K562 (cell line): ENCODE results near the gene TFF2. TPM values are rescaled to one million over a fixed set of nuclear protein-coding genes. Genes with fewer than 3 reads are reported as not detected.

Experiments used
- DEAF1 ChIP-seq: fragments of 450-650 bp; formaldehyde crosslinking; IDR thresholded peaks from 2 replicates; pipeline ENCODE4 v1.4.0; 2020; ENCODE audit warnings: mild to moderate bottlenecking, moderate library complexity
- DMBX1 ChIP-seq: fragments of 250-450 bp; sonication (Bioruptor Pico); IDR thresholded peaks from 2 replicates; pipeline ENCODE4 v1.8.0; 2022; ENCODE audit warnings: inconsistent platforms, mild to moderate bottlenecking, moderate library complexity, borderline replicate concordance
- GABPB1 ChIP-seq: sonication (generic); formaldehyde crosslinking; IDR thresholded peaks from 2 replicates; pipeline ENCODE4 v1.8.0; 2022; ENCODE audit warnings: mild to moderate bottlenecking, missing genetic modification reagents
- GATA2 ChIP-seq: sonication (generic); formaldehyde crosslinking; IDR thresholded peaks from 2 replicates; pipeline ENCODE4 v1.4.0; 2020; ENCODE audit warnings: mild to moderate bottlenecking, missing genetic modification reagents
- HDAC3 ChIP-seq: fragments of 450-650 bp; IDR thresholded peaks from 2 replicates; pipeline ENCODE4 v1.6.1; 2018; ENCODE audit warnings: borderline replicate concordance, mild to moderate bottlenecking, moderate library complexity; ENCODE audit not compliant: partially characterized antibody
- HMG20A ChIP-seq: fragments of 450-650 bp; formaldehyde crosslinking; conservative IDR thresholded peaks from 2 replicates; pipeline ENCODE4 v1.4.0; 2020; ENCODE audit warnings: mild to moderate bottlenecking, mixed read lengths
- KHSRP ChIP-seq: fragments of 450-650 bp; IDR thresholded peaks from 2 replicates; pipeline ENCODE4 v1.6.1; 2017
- MYNN ChIP-seq, 2 experiments: sonication (generic); formaldehyde crosslinking in 1 of 2; IDR thresholded peaks; 2 replicates each; pipeline versions ENCODE4 v1.5.0 to v1.6.1; 2016 to 2020; ENCODE audit warnings: antibody characterized with exemption in 1 of 2, missing genetic modification reagents in 1 of 2
- RAD21 ChIP-seq, 2 experiments: fragments of 250-450 bp in 1 of 2; fragments of 450-650 bp in 1 of 2; sonication (Bioruptor Pico) in 1 of 2; formaldehyde crosslinking in 1 of 2; IDR thresholded peaks in 1 of 2; conservative IDR thresholded peaks in 1 of 2; 2 replicates each; pipeline versions ENCODE4 v1.4.0 to v1.8.0; 2020 to 2022; ENCODE audit warnings: mild to moderate bottlenecking in 2 of 2, moderate library complexity in 1 of 2
- RCOR1 ChIP-seq, 2 experiments: IDR thresholded peaks; 2 replicates each; pipeline ENCODE4 v1.6.1; 2012; ENCODE audit warnings: low read depth in 2 of 2, low read length in 2 of 2, borderline replicate concordance in 1 of 2, improper control_type of control experiment in 1 of 2
- RFX5 ChIP-seq: IDR thresholded peaks from 2 replicates; pipeline ENCODE4 v1.6.1; 2011; ENCODE audit warnings: low read depth, mild to moderate bottlenecking, improper control_type of control experiment, low read length
- TAF1 ChIP-seq: IDR thresholded peaks from 2 replicates; pipeline ENCODE4 v1.6.1; 2011; ENCODE audit warnings: mild to moderate bottlenecking, low read length, moderate library complexity; ENCODE audit not compliant: insufficient read depth, control insufficient read depth, severe bottlenecking; ENCODE audit errors: extremely low read depth
- TFAP4 ChIP-seq: sonication (generic); formaldehyde crosslinking; IDR thresholded peaks from 2 replicates; pipeline ENCODE4 v1.8.0; 2022; ENCODE audit warnings: missing genetic modification reagents, mild to moderate bottlenecking, moderate library complexity, borderline replicate concordance
- ZFP30 ChIP-seq: fragments of 250-450 bp; sonication (Bioruptor Pico); IDR thresholded peaks from 2 replicates; pipeline ENCODE4 v1.8.0; 2022; ENCODE audit warnings: moderate library complexity, mild to moderate bottlenecking, inconsistent platforms, borderline replicate concordance
- ZNF408 ChIP-seq: fragments of 250-450 bp; sonication (Bioruptor Pico); IDR thresholded peaks from 2 replicates; pipeline ENCODE4 v1.4.0; 2020; ENCODE audit warnings: low read depth, mild to moderate bottlenecking, moderate library complexity
- ZNF589 ChIP-seq: fragments of 200-800 bp; sonication (Bioruptor generic); IDR thresholded peaks from 2 replicates; pipeline ENCODE4 v1.6.1; 2016; ENCODE audit warnings: low read depth, missing genetic modification characterization, missing compliant biosample characterization
- ZNF609 ChIP-seq: sonication (generic); formaldehyde crosslinking; IDR thresholded peaks from 2 replicates; pipeline ENCODE4 v1.8.1; 2023; ENCODE audit warnings: missing genetic modification reagents, mild to moderate bottlenecking, borderline replicate concordance
- ZNF717 ChIP-seq: fragments of 250-450 bp; sonication (Bioruptor Pico); IDR thresholded peaks from 2 replicates; pipeline ENCODE4 v1.5.0; 2021
- ZNF79 ChIP-seq: fragments of 250-450 bp; sonication (Bioruptor Pico); IDR thresholded peaks from 2 replicates; pipeline ENCODE4 v1.4.0; 2020; ENCODE audit warnings: low read depth, mild to moderate bottlenecking, moderate library complexity
- polyA plus RNA-seq, 8 experiments: library from polyadenylated mRNA; depleted of rRNA in 4 of 8; stranded (reverse) in 5 of 8; unstranded in 3 of 8; fragments of >200 nt; fragmentation: Nextera tagmentation in 2 of 8; fragmentation: Illumina TruSeq in 1 of 8; extraction: Ambion mirVana in 2 of 8; extraction: Trizol in 1 of 8; gene quantifications; 2 replicates each; pipeline versions ENCODE4 v1.2.1 to v1.2.3, GENCODE V29; 2011 to 2014; ENCODE audit warnings: inconsistent platforms in 1 of 8, missing spikeins in 1 of 8
- total RNA-seq, 7 experiments: library from RNA; depleted of rRNA in 6 of 7; stranded (reverse); fragments of >200 nt in 6 of 7; fragmentation: Illumina TruSeq in 2 of 7; extraction: Trizol in 2 of 7; gene quantifications; 2 replicates each; pipeline versions ENCODE4 v1.2.1 to v1.2.3, GENCODE V29; 2011 to 2021; ENCODE audit warnings: low replicate concordance in 1 of 7

The TFF2 gene
- total and polyA plus RNA-seq, 9 of the 15 experiments (the other 6 are each of a cell fraction or from before 2014, with no cell fraction given) = not detected

DNA sequence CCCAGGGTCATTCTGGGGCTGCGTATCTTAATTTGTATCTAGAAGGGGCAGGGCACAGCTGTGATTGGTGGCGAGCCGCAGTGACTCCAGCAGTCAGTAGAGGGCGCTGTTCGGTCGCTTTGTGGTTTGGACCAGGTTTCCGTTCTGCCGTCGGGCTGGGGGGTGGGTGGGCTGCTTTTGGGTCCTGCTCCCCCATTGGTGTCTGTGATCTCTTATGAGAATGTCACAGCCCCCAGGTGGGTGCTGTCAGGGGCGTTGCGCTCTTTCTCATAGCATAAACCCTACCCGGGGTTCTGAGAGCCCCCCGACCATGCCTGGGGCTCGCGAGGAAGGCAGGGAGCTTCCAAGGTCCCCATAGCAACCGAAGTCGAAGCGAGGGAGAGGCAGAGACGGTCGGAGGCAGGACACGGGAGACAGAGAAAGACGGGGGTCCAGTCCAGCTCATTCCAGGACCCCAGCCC is 41.0 kb downstream of the TFF2 start (continued):
- TF ChIP-seq ZNF609 (no peak), RAD21 (CRISPR knock-in tag; conservative IDR thresholded peaks at IDR 0.05 in 1 of 2, IDR thresholded peaks at IDR 0.05 in 1 of 2) (peak; percentile 64 to 74), TFAP4 (CRISPR knock-in tag) (peak; percentile 82; the same call in 1 of the 2 replicates), HDAC3 (no peak), DEAF1 (0 out of 2 replicates have a peak, but pooled peaks have one; percentile 44), ZNF589 (no peak), GATA2 (CRISPR knock-in tag) (peak; percentile 76), ZNF408 (CRISPR knock-in tag) (no peak), KHSRP (no peak), ZFP30 (CRISPR knock-in tag) (no peak), ZNF717 (CRISPR knock-in tag) (no peak), MYNN (IDR thresholded peaks at IDR 0.05) (no peak), MYNN (CRISPR knock-in tag; IDR thresholded peaks at IDR 0.05) (no peak), GABPB1 (CRISPR knock-in tag) (no peak), RFX5 (no peak), TAF1 (no peak), DMBX1 (CRISPR knock-in tag) (no peak), HMG20A (CRISPR knock-in tag) (no peak), ZNF79 (CRISPR knock-in tag) (no peak), RCOR1 (IDR thresholded peaks at IDR 0.05; ENCODE audit: borderline replicate concordance in 1 of 2, low read depth in 2 of 2, low read length in 2 of 2) (peak in 1 of 2 experiments; percentile 73; a peak in 2 of 4 replicates)
